ENCODE results near the gene DCXR.

The DCXR gene

GRCh38 chr17:82037092-82037888, at the start of gene DCXR:
TSS of gene DCXR (minus strand) at chr17:82037697. CDS start at chr17:82037682, 15 bp downstream.
- peak; percentile 96 for DNase-seq (ENCODE audit: low spot score)

- DNase-seq (ENCODE audit: low spot score) = no peak
Observed at GRCh38 chr17:82085931-82086764, 48.7 kb upstream of the DCXR start.

- DNase-seq (ENCODE audit: low spot score) = no peak
Observed at GRCh38 chr17:82085031-82085861, 47.7 kb upstream of the DCXR start.

GRCh38 chr17:82084373-82085030, 47.0 kb upstream of the DCXR start:
- no peak for DNase-seq (ENCODE audit: low spot score)

GRCh38 chr17:82083533-82084359, 46.2 kb upstream of the DCXR start:
- DNase-seq (ENCODE audit: low spot score) = no peak

GRCh38 chr17:82083009-82083408, 45.5 kb upstream of the DCXR start:
- no peak for DNase-seq (ENCODE audit: low spot score)

GRCh38 chr17:82082456-82082855, 45.0 kb upstream of the DCXR start:
- no peak for DNase-seq (ENCODE audit: low spot score)

GRCh38 chr17:82081966-82082365, 44.5 kb upstream of the DCXR start:
- no peak for DNase-seq (ENCODE audit: low spot score)

- DNase-seq (ENCODE audit: low spot score) = no peak
Observed at GRCh38 chr17:82081546-82081945, 44.0 kb upstream of the DCXR start.

- DNase-seq (ENCODE audit: low spot score) = no peak
Observed at GRCh38 chr17:82080789-82081464, 43.4 kb upstream of the DCXR start.

GRCh38 chr17:82080048-82080788, 42.7 kb upstream of the DCXR start:
- no peak for DNase-seq (ENCODE audit: low spot score)

- no peak for DNase-seq (ENCODE audit: low spot score)
Observed at GRCh38 chr17:82079001-82079677, 41.6 kb upstream of the DCXR start.

GRCh38 chr17:82078433-82078832, 40.9 kb upstream of the DCXR start:
- no peak for DNase-seq (ENCODE audit: low spot score)

GRCh38 chr17:82077617-82078358, 40.3 kb upstream of the DCXR start:
- no peak for DNase-seq (ENCODE audit: low spot score)

GRCh38 chr17:82076785-82077591, 39.5 kb upstream of the DCXR start:
- no peak for DNase-seq (ENCODE audit: low spot score)

- no peak for DNase-seq (ENCODE audit: low spot score)
Observed at GRCh38 chr17:82076018-82076784, 38.7 kb upstream of the DCXR start.

- no peak for DNase-seq (ENCODE audit: low spot score)
Observed at GRCh38 chr17:82073446-82073845, 35.9 kb upstream of the DCXR start.
